PC-9 (cell line): ENCODE data around the gene MYH14. TPM values are rescaled to one million over a fixed set of nuclear protein-coding genes. Genes with fewer than 3 reads are reported as not detected.

Experiments used
- BruUV-seq: library from RNA; stranded (reverse); fragments of 400-500 nt; replicated peaks from 2 replicates; lab custom pipeline; 2021; lab: Mats Ljungman, UMichigan
- CTCF ChIA-PET: fragments of 300-600 bp; sonication (Branson Sonifier 250); formaldehyde crosslinking; loops from one replicate; lab custom pipeline; 2022; ENCODE audit warnings: antibody characterized with exemption; lab: Charles Lee
- POLR2A ChIA-PET: fragments of 300-600 bp; sonication (Branson Sonifier 250); formaldehyde crosslinking; loops from one replicate; lab custom pipeline; 2022; ENCODE audit warnings: antibody characterized with exemption; ENCODE audit not compliant: unreplicated experiment; lab: Charles Lee
- DNase-seq, 2 experiments: peaks; one replicate each; pipeline versions ENCODE4 v3.0.0 to v3.0.0-alpha.2; 2015 to 2022; ENCODE audit warnings: mixed read lengths in 1 of 2
- H2AFZ ChIP-seq: fragments of 200-600 bp; sonication (generic); 2 replicates; pipeline ENCODE4 v1.8.1; 2017; ENCODE audit warnings: antibody characterized with exemption
- H3F3A ChIP-seq: fragments of 200-600 bp; sonication (generic); 2 replicates; pipeline ENCODE4 v1.8.1; 2017; ENCODE audit warnings: antibody characterized with exemption, mild to moderate bottlenecking, low read depth; ENCODE audit not compliant: insufficient read depth
- H3K27ac ChIP-seq: fragments of 200-600 bp; sonication (generic); 2 replicates; pipeline ENCODE4 v1.6.1; 2016; ENCODE audit warnings: mixed run types
- H3K27me3 ChIP-seq: fragments of 200-600 bp; sonication (generic); 2 replicates; pipeline ENCODE4 v1.6.1; 2016; ENCODE audit warnings: low read depth, mixed run types; ENCODE audit not compliant: insufficient read depth
- H3K36me3 ChIP-seq: fragments of 200-600 bp; sonication (generic); 2 replicates; pipeline ENCODE4 v1.6.1; 2016; ENCODE audit warnings: low read depth, mixed run types
- H3K4me1 ChIP-seq: fragments of 200-600 bp; sonication (generic); replicated peaks from 2 replicates; pipeline ENCODE4 v1.6.1; 2016; ENCODE audit warnings: mixed run types; ENCODE audit not compliant: insufficient read depth
- H3K4me2 ChIP-seq: fragments of 200-600 bp; sonication (generic); 2 replicates; pipeline ENCODE4 v1.6.1; 2017; ENCODE audit warnings: mixed run types
- H3K4me3 ChIP-seq: fragments of 200-600 bp; sonication (generic); 2 replicates; pipeline ENCODE4 v1.6.1; 2016; ENCODE audit warnings: mixed run types
- H3K79me2 ChIP-seq: fragments of 200-600 bp; sonication (generic); 2 replicates; pipeline ENCODE4 v1.6.1; 2017; ENCODE audit warnings: low read depth, mixed run types
- H3K9me2 ChIP-seq: fragments of 200-600 bp; sonication (generic); 2 replicates; pipeline ENCODE4 v1.8.1; 2017; ENCODE audit warnings: mild to moderate bottlenecking; ENCODE audit not compliant: insufficient read depth
- H3K9me3 ChIP-seq: fragments of 200-600 bp; sonication (generic); 2 replicates; pipeline ENCODE4 v1.8.1; 2016; ENCODE audit warnings: low read depth; ENCODE audit not compliant: insufficient read depth
- H4K20me1 ChIP-seq: fragments of 200-600 bp; sonication (generic); 2 replicates; pipeline ENCODE4 v1.8.1; 2017; ENCODE audit not compliant: insufficient read depth
- EZH2 ChIP-seq: fragments of 200-600 bp; sonication (generic); IDR thresholded peaks from 2 replicates; pipeline ENCODE4 v1.8.0; 2017; ENCODE audit warnings: antibody characterized with exemption, low read depth
- intact Hi-C: fragments of 100-400 bp; cut with micrococcal nuclease; formaldehyde crosslinking; loops from one replicate; pipeline ENCODE4 v1.10.0; 2022; ENCODE audit not compliant: unreplicated experiment
- total RNA-seq: library from RNA; stranded (reverse); gene quantifications from 2 replicates; pipeline ENCODE4 v1.2.3, GENCODE V29; 2021
- TF ChIP-seq, protein P1 (sequence below): fragments of 200-600 bp; sonication (generic); conservative IDR thresholded peaks from 2 replicates; pipeline ENCODE4 v1.6.1; 2017; ENCODE audit warnings: mixed run types, antibody characterized with exemption, mild to moderate bottlenecking, moderate library complexity

The MYH14 gene
- total RNA-seq, 1 experiment from 2014 or later: 115 TPM

DNA sequence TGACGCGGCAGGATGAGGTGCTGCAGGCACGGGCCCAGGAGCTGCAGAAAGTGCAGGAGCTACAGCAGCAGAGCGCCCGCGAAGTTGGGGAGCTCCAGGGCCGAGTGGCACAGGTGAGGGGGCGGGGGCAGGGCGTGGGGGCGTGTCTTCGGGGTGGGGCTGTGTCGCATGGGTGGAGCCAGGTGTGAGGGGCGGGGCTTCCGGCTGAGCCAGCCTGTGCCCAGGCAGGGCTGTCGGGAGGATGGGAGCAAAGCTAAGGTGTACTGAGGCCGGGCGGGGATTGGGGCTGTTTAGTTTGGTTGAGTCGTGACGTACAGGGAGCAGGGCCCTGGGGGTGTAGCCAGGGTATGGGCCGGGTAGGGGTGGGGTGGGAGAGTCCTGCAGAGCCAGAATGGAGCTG, 63.5 kb downstream of the MYH14 start:
- intact Hi-C loops: no loop called here
- no TSS peak for BruUV-seq
- Histone ChIP-seq H3K4me1 (no peaks in the 10 kb centered on the region), H3K9me2 (no peaks in the 10 kb centered on the region), H3K4me3 (no peak overlapping the region), H3K27me3 (no peaks in the 10 kb centered on the region), H4K20me1 (0 out of 2 replicates have a peak, but pooled peaks cover 7% of the 10 kb centered on the region), H3K9me3 (no peaks in the 10 kb centered on the region), H2AFZ (no peak overlapping the region), H3K4me2 (no peak overlapping the region), H3K36me3 (peaks cover 8% of the 10 kb centered on the region), H3K79me2 (no peaks in the 10 kb centered on the region), H3K27ac (no peak overlapping the region), H3F3A (no peaks in the 10 kb centered on the region; the same call in 1 of the 2 replicates)
- TF ChIP-seq, protein P1, sequence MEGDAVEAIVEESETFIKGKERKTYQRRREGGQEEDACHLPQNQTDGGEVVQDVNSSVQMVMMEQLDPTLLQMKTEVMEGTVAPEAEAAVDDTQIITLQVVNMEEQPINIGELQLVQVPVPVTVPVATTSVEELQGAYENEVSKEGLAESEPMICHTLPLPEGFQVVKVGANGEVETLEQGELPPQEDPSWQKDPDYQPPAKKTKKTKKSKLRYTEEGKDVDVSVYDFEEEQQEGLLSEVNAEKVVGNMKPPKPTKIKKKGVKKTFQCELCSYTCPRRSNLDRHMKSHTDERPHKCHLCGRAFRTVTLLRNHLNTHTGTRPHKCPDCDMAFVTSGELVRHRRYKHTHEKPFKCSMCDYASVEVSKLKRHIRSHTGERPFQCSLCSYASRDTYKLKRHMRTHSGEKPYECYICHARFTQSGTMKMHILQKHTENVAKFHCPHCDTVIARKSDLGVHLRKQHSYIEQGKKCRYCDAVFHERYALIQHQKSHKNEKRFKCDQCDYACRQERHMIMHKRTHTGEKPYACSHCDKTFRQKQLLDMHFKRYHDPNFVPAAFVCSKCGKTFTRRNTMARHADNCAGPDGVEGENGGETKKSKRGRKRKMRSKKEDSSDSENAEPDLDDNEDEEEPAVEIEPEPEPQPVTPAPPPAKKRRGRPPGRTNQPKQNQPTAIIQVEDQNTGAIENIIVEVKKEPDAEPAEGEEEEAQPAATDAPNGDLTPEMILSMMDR: no peak
- no peak for TF ChIP-seq EZH2
- ChIA-PET CTCF (interaction anchor here (0.6 kb wide), 1 partner anchor 131 kb away, joined by 3 read pairs; no protein-coding TSS in a partner anchor), POLR2A (no interaction called here)
- DNase-seq: no peak

DNA sequence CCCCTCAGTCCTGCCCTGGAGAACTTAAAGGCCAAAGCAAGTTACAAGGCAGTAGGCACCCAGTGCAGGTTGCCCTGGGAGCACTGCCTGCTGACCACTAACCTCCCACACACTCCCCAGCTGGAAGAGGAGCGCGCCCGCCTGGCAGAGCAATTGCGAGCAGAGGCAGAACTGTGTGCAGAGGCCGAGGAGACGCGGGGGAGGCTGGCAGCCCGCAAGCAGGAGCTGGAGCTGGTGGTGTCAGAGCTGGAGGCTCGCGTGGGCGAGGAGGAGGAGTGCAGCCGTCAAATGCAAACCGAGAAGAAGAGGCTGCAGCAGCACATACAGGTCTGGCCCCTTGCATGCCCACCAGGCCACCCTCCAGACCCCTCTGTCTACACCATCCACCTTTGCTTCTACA, 64.6 kb downstream of the MYH14 start:
- CTCF ChIA-PET: no interaction called here
- no peak for TF ChIP-seq EZH2
- TF ChIP-seq, protein P1: no peak

DNA sequence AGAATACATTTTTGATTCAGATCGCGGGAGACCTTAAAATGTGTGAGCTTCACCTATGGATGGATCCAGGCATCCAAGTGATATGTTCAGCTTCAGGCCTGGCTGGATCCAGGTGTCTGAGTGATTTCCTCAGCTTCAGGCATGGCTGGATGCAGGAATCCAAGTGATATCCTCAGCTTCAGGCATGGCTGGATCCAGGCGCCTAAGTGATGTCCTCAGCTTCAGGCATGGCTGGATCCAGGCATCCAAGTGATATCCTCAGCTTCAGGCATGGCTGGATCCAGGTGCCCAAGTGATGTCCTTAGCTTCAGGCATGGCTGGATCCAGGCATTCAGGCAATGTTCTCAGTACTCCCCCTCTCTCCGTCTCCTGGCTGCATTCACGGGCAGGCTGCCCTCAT, 65.1 kb downstream of the MYH14 start:
- no peaks in the 10 kb centered on the region for H3K9me2 ChIP-seq
- no peaks in the 10 kb centered on the region for H3K9me3 ChIP-seq
- peaks cover 10% of the 10 kb centered on the region; the same call in 1 of the 2 replicates for H4K20me1 ChIP-seq
- DNase-seq: no peak
- H3K27me3 ChIP-seq: no peaks in the 10 kb centered on the region
- TF ChIP-seq, protein P1: no peak
- no peak for TF ChIP-seq EZH2
- no peak overlapping the region for H3K4me3 ChIP-seq
- H2AFZ ChIP-seq: no peak overlapping the region
- no peaks in the 10 kb centered on the region; the same call in 1 of the 2 replicates for H3F3A ChIP-seq
- H3K79me2 ChIP-seq: no peaks in the 10 kb centered on the region
- BruUV-seq: no TSS peak
- H3K27ac ChIP-seq: no peak overlapping the region
- POLR2A ChIA-PET: interaction anchor here (0.6 kb wide), 1 partner anchor 369 kb away, joined by 4 read pairs; no protein-coding TSS in a partner anchor
- no peaks in the 10 kb centered on the region for H3K4me1 ChIP-seq
- intact Hi-C loops: no loop called here
- CTCF ChIA-PET: no interaction called here
- peaks cover 12% of the 10 kb centered on the region for H3K36me3 ChIP-seq
- H3K4me2 ChIP-seq: no peak overlapping the region

More for the DNA sequence above, 64.6 kb downstream of the MYH14 start:
- H3K79me2 ChIP-seq: no peaks in the 10 kb centered on the region
- intact Hi-C loops: no loop called here
- H3K36me3 ChIP-seq: peaks cover 12% of the 10 kb centered on the region
- no peaks in the 10 kb centered on the region for H3K27me3 ChIP-seq
- no peaks in the 10 kb centered on the region; the same call in 1 of the 2 replicates for H3F3A ChIP-seq
- no peaks in the 10 kb centered on the region for H3K9me2 ChIP-seq
- H2AFZ ChIP-seq: no peak overlapping the region
- POLR2A ChIA-PET: interaction anchor here (0.6 kb wide), 1 partner anchor 369 kb away, joined by 4 read pairs; no protein-coding TSS in a partner anchor
- H3K27ac ChIP-seq: no peak overlapping the region
- H3K4me1 ChIP-seq: no peaks in the 10 kb centered on the region
- no peak overlapping the region for H3K4me2 ChIP-seq
- BruUV-seq: no TSS peak
- H3K9me3 ChIP-seq: no peaks in the 10 kb centered on the region
- no peak for DNase-seq
- no peak overlapping the region for H3K4me3 ChIP-seq
- H4K20me1 ChIP-seq: peaks cover 10% of the 10 kb centered on the region; the same call in 1 of the 2 replicates
